Eye (tissue), 1 donor: ENCODE data around the gene MSGN1.

Experiments
- DNase-seq: peaks from one replicate; pipeline ENCODE4 v3.0.0-alpha.2; 2015

The MSGN1 gene

GRCh38 chr2:17816396-17817245 is at the start of gene MSGN1:
TSS of gene MSGN1 (plus strand) at chr2:17816460. CDS start at chr2:17816519, 59 bp downstream.
- no peak for DNase-seq

- no peak for DNase-seq
Measured at GRCh38 chr2:17768894-17769293, 47.4 kb upstream of the MSGN1 start.

- no peak for DNase-seq
Measured at GRCh38 chr2:17771956-17772355, 44.3 kb upstream of the MSGN1 start.

GRCh38 chr2:17772532-17772931 is 43.7 kb upstream of the MSGN1 start:
- no peak for DNase-seq

GRCh38 chr2:17780546-17780945 is 35.7 kb upstream of the MSGN1 start:
- DNase-seq, result no peak

- DNase-seq, result no peak
Measured at GRCh38 chr2:17781482-17781881, 34.8 kb upstream of the MSGN1 start.

- no peak for DNase-seq
Measured at GRCh38 chr2:17786727-17787126, 29.5 kb upstream of the MSGN1 start.

GRCh38 chr2:17788773-17789172 is 27.5 kb upstream of the MSGN1 start:
- no peak for DNase-seq

GRCh38 chr2:17790536-17790935 is 25.7 kb upstream of the MSGN1 start:
- DNase-seq, result no peak

- peak; percentile 20 for DNase-seq
Measured at GRCh38 chr2:17791121-17791816, 25.0 kb upstream of the MSGN1 start.

GRCh38 chr2:17791817-17792130 is 24.5 kb upstream of the MSGN1 start:
- DNase-seq, result no peak

GRCh38 chr2:17792515-17792914 is 23.7 kb upstream of the MSGN1 start:
- DNase-seq, result no peak

- DNase-seq, result no peak
Measured at GRCh38 chr2:17793296-17793695, 23.0 kb upstream of the MSGN1 start.

- DNase-seq, result no peak
Measured at GRCh38 chr2:17793803-17794354, 22.4 kb upstream of the MSGN1 start.

- no peak for DNase-seq
Measured at GRCh38 chr2:17795309-17795708, 21.0 kb upstream of the MSGN1 start.

- DNase-seq, result no peak
Measured at GRCh38 chr2:17798338-17798737, 17.9 kb upstream of the MSGN1 start.

GRCh38 chr2:17799301-17800120 is 16.7 kb upstream of the MSGN1 start:
- peak; percentile 15 for DNase-seq

GRCh38 chr2:17800219-17800618 is 16.0 kb upstream of the MSGN1 start:
- peak; percentile 69 for DNase-seq

- DNase-seq, result no peak
Measured at GRCh38 chr2:17800693-17801458, 15.4 kb upstream of the MSGN1 start.

- DNase-seq, result no peak
Measured at GRCh38 chr2:17803497-17803896, 12.8 kb upstream of the MSGN1 start.

GRCh38 chr2:17804358-17804757 is 11.9 kb upstream of the MSGN1 start:
- DNase-seq, result no peak

GRCh38 chr2:17805166-17805565 is 11.1 kb upstream of the MSGN1 start:
- DNase-seq, result no peak
